ENCODE measurements around the gene SVIL. TPM values are rescaled to one million over a fixed set of nuclear protein-coding genes. Genes with fewer than 3 reads are reported as not detected.
"Not testable (repeated sequence)": the region's sequence is repeated elsewhere in the genome, so short reads cannot be mapped to it uniquely, and the experiment has no call there.

The SVIL gene
- polyA plus RNA-seq, 3 donors, result 5.7 to 34.6 (median 16.2) TPM

GRCh38 chr10:29610876-29611647 is 23.7 kb downstream of the SVIL start:
- WGBS, 3 donors, result 88 to 94% (median 93%) methylated on average over 10 of the region's 10 CpGs

GRCh38 chr10:29610331-29610730 is 24.4 kb downstream of the SVIL start:
- 98 to 99% (median 98%) methylated on average over 3 of the region's 3 CpGs for WGBS, 3 donors
- not testable (repeated sequence) for H3K27ac ChIP-seq (ENCODE audit: low read depth, low read length)

More at GRCh38 chr10:29610876-29611647, 23.7 kb downstream of the SVIL start:
- H3K27ac ChIP-seq (ENCODE audit: low read depth, low read length), result no peak overlapping the region

GRCh38 chr10:29609696-29610095 is 25.1 kb downstream of the SVIL start:
- 95 to 96% (median 95%) methylated on average over 3 of the region's 3 CpGs for WGBS, 3 donors
- H3K27ac ChIP-seq (ENCODE audit: low read depth, low read length), result no peak overlapping the region

GRCh38 chr10:29608476-29609301 is 26.1 kb downstream of the SVIL start:
- WGBS, 3 donors, result 85 to 91% (median 89%) methylated on average over 10 to 11 of the region's 11 CpGs

GRCh38 chr10:29608062-29608461 is 26.7 kb downstream of the SVIL start:
- H3K27ac ChIP-seq (ENCODE audit: low read depth, low read length), result no peak overlapping the region

More at GRCh38 chr10:29608476-29609301, 26.1 kb downstream of the SVIL start:
- no peak overlapping the region for H3K27ac ChIP-seq (ENCODE audit: low read depth, low read length)

GRCh38 chr10:29607576-29607975 is 27.2 kb downstream of the SVIL start:
- WGBS, 3 donors, result 89 to 92% (median 91%) methylated on average over 4 of the region's 4 CpGs

More at GRCh38 chr10:29608062-29608461, 26.7 kb downstream of the SVIL start:
- WGBS, 3 donors, result 58 to 76% (median 69%) methylated on average over 4 of the region's 4 CpGs

GRCh38 chr10:29606693-29607092 is 28.1 kb downstream of the SVIL start:
- H3K27ac ChIP-seq (ENCODE audit: low read depth, low read length), result not testable (repeated sequence)
- 68 to 90% (median 70%) methylated on average over 7 of the region's 7 CpGs for WGBS, 3 donors

More at GRCh38 chr10:29607576-29607975, 27.2 kb downstream of the SVIL start:
- H3K27ac ChIP-seq (ENCODE audit: low read depth, low read length), result no peak overlapping the region

- WGBS, 3 donors, result 88 to 96% (median 90%) methylated on average over 9 of the region's 9 CpGs
- H3K27ac ChIP-seq (ENCODE audit: low read depth, low read length), result no peak overlapping the region
Observed at GRCh38 chr10:29604291-29604825, 30.4 kb downstream of the SVIL start.

- WGBS, 3 donors, result 71 to 77% (median 73%) methylated on average over 3 of the region's 3 CpGs
- no peak overlapping the region for H3K27ac ChIP-seq (ENCODE audit: low read depth, low read length)
Observed at GRCh38 chr10:29603223-29603896, 31.4 kb downstream of the SVIL start.

- 87 to 94% (median 88%) methylated on average over 6 of the region's 6 CpGs for WGBS, 3 donors
- H3K27ac ChIP-seq (ENCODE audit: low read depth, low read length), result no peak overlapping the region
Observed at GRCh38 chr10:29600821-29601220, 34.0 kb downstream of the SVIL start.

GRCh38 chr10:29600067-29600466 is 34.7 kb downstream of the SVIL start:
- 96 to 100% (median 98%) methylated on average over 2 of the region's 2 CpGs for WGBS, 3 donors
- H3K27ac ChIP-seq (ENCODE audit: low read depth, low read length), result no peak overlapping the region

- WGBS, 3 donors, result 42 to 66% (median 57%) methylated on average over 6 of the region's 6 CpGs
- no peak overlapping the region for H3K27ac ChIP-seq (ENCODE audit: low read depth, low read length)
Observed at GRCh38 chr10:29598851-29599311, 35.9 kb downstream of the SVIL start.

- H3K27ac ChIP-seq (ENCODE audit: low read depth, low read length), result no peak overlapping the region
- WGBS, 3 donors, result 94 to 96% (median 94%) methylated on average over 11 of the region's 11 CpGs
Observed at GRCh38 chr10:29596826-29597225, 37.9 kb downstream of the SVIL start.

- H3K27ac ChIP-seq (ENCODE audit: low read depth, low read length), result no peak overlapping the region
- WGBS, 3 donors, result 96 to 100% (median 100%) methylated on average over 1 of the region's 1 CpG
Observed at GRCh38 chr10:29596356-29596755, 38.4 kb downstream of the SVIL start.

GRCh38 chr10:29595636-29596225 is 39.0 kb downstream of the SVIL start:
- WGBS, 3 donors, result 94 to 95% (median 95%) methylated on average over 10 of the region's 10 CpGs
- H3K27ac ChIP-seq (ENCODE audit: low read depth, low read length), result no peak overlapping the region

- 92 to 94% (median 94%) methylated on average over 8 of the region's 8 CpGs for WGBS, 3 donors
Observed at GRCh38 chr10:29595146-29595545, 39.6 kb downstream of the SVIL start.

GRCh38 chr10:29591651-29591968 is 43.2 kb downstream of the SVIL start:
- WGBS, 3 donors, result 86 to 92% (median 88%) methylated on average over 4 of the region's 4 CpGs
- H3K27ac ChIP-seq (ENCODE audit: low read depth, low read length), result no peak overlapping the region

More at GRCh38 chr10:29595146-29595545, 39.6 kb downstream of the SVIL start:
- no peak overlapping the region for H3K27ac ChIP-seq (ENCODE audit: low read depth, low read length)
